Left lung (tissue), 10 donors: Measurements from ENCODE around the gene C15orf61. TPM values are rescaled to one million over a fixed set of nuclear protein-coding genes. Genes with fewer than 3 reads are reported as not detected.

ENCODE experiments used
- ATAC-seq: fragments of 200-7000 bp; cut with Tn5 transposase; one replicate; pipeline ENCODE4 v1.9.1; 2020; ENCODE audit warnings: moderate library complexity
- DNase-seq, 4 donors: peaks; one replicate each; pipeline ENCODE4 v3.0.0-alpha.2; 2013 to 2020
- H3K27ac ChIP-seq, 2 donors: fragments of 200-600 bp; sonication (generic) in 1 of 2; one replicate each; pipeline versions ENCODE4 v1.5.0 to v1.8.0; 2020 to 2021
- H3K27me3 ChIP-seq, 2 donors: fragments of 200-600 bp; sonication (generic) in 1 of 2; one replicate each; pipeline versions ENCODE4 v1.5.0 to v1.8.0; 2020 to 2021
- H3K36me3 ChIP-seq, 2 donors: fragments of 200-600 bp; sonication (generic) in 1 of 2; one replicate each; pipeline versions ENCODE4 v1.5.0 to v1.8.0; 2020 to 2021
- H3K4me1 ChIP-seq, 2 donors: fragments of 200-600 bp; one replicate each; pipeline ENCODE4 v1.8.0; 2021
- H3K4me3 ChIP-seq, 2 donors: fragments of 200-600 bp; sonication (generic) in 1 of 2; one replicate each; pipeline versions ENCODE4 v1.5.0 to v1.8.0; 2020 to 2021; ENCODE audit warnings: mild to moderate bottlenecking in 1 of 2
- H3K9me3 ChIP-seq, 2 donors: fragments of 200-600 bp; sonication (generic) in 1 of 2; one replicate each; pipeline versions ENCODE4 v1.5.0 to v1.8.0; 2020 to 2021
- intact Hi-C, 2 donors: fragments of 100-400 bp; cut with DNase I; formaldehyde crosslinking; loops; one replicate each; pipeline versions ENCODE4 v1.11.2 to v1.14.2; 2022
- polyA plus RNA-seq, 6 donors: library from polyadenylated mRNA; unstranded; fragments of 120-200 nt; gene quantifications; one replicate each; pipeline ENCODE4 v1.2.1, GENCODE V29; 2013; ENCODE audit not compliant: insufficient read length in 6 of 6
- total RNA-seq, 2 donors: library from RNA; stranded (reverse); fragmentation: NEBNext Ultra II Directional; extraction: Animal tissue kit (Norgen Biotek cat#: 25700); gene quantifications; one replicate each; pipeline ENCODE4 v1.2.1, GENCODE V29; 2021
- TF ChIP-seq, protein P1 (sequence below), 2 donors: fragments of 200-600 bp; sonication (generic) in 1 of 2; IDR thresholded peaks; one replicate each; pipeline versions ENCODE4 v1.5.0 to v1.8.0; 2021; ENCODE audit warnings: antibody characterized with exemption in 2 of 2
- donor health status: DM: no; HTN: yes; CAD: no.
- donor health status: DM: no; HTN: no; CAD: no.

C15orf61 gene
- total and polyA plus RNA-seq, 8 donors: 4.0 to 7.8 (median 6.4) TPM

DNA sequence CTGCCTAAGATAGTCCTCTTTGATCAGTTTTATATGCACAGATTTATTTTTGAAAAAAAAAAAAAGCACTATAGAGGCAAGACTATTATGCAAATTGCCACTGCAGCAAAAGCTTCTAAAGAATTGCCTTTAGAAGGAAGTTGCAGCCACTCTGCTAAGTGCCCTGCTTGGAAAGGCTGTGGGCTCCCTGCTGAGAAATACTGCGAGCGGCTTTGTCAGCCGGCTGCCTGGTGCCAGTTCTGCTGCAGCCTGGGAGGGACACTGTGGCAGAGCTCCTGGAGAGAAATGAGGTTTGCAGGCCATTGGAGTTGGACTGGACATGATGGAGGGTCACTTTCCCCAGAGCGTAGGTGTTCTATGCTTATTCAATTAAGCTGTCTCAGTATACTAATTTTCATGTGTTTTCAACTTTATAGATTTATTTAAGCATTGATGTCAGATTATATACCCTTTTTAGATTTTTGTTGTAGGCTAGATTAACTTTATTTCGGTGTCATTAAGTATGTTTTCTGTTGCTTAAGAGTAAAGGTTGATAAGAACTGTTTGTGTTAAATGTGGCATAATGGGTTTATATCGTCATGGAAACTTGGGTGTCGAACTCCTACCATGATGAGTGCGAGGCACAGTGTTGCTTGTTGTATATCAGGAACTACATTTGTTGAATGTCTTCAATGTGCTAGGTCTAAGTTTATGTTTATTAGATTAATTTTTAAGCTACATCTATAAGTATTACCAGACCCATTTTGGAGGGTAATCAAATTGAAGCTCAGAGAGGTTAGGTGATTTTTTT is 28.1 kb downstream of the C15orf61 start:
- DNase-seq (no peak), ATAC-seq (peak; percentile 81)
- no peaks in the 10 kb centered on the region for H3K27me3 ChIP-seq
- peaks cover 5 to 23% of the 10 kb centered on the region in 2 donors for H3K4me1 ChIP-seq
- peaks cover 0 to 26% of the 10 kb centered on the region in 2 donors for H3K36me3 ChIP-seq
- intact Hi-C loops: no loop called here
- peak overlapping the region in 1 of 2 donors; percentile 3 for H3K27ac ChIP-seq
- TF ChIP-seq, protein P1, sequence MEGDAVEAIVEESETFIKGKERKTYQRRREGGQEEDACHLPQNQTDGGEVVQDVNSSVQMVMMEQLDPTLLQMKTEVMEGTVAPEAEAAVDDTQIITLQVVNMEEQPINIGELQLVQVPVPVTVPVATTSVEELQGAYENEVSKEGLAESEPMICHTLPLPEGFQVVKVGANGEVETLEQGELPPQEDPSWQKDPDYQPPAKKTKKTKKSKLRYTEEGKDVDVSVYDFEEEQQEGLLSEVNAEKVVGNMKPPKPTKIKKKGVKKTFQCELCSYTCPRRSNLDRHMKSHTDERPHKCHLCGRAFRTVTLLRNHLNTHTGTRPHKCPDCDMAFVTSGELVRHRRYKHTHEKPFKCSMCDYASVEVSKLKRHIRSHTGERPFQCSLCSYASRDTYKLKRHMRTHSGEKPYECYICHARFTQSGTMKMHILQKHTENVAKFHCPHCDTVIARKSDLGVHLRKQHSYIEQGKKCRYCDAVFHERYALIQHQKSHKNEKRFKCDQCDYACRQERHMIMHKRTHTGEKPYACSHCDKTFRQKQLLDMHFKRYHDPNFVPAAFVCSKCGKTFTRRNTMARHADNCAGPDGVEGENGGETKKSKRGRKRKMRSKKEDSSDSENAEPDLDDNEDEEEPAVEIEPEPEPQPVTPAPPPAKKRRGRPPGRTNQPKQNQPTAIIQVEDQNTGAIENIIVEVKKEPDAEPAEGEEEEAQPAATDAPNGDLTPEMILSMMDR (IDR thresholded peaks at IDR 0.05): no peak
- H3K4me3 ChIP-seq: no peak overlapping the region
- no peaks in the 10 kb centered on the region for H3K9me3 ChIP-seq

DNA sequence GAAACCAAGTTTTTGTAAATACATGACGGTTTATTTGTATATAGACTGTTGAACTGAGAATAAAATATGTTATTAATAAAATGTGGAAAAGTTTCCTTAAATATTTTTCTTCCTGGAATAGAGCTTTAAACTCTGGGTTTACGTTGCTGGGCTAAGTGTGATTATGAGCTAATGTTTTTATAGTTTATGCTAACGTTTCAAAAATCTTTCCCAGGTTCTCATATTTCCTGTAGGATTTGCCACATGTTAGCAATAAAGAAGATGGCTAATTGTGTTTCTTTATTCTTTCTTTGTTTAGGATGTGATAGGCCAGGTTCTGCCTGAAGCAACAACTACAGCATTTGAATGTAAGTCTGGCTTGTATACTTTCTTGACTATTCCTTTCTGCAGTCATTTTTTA is 28.8 kb downstream of the C15orf61 start:
- intact Hi-C loops: no loop called here
- DNase-seq: no peak
- ATAC-seq: no peak

DNA sequence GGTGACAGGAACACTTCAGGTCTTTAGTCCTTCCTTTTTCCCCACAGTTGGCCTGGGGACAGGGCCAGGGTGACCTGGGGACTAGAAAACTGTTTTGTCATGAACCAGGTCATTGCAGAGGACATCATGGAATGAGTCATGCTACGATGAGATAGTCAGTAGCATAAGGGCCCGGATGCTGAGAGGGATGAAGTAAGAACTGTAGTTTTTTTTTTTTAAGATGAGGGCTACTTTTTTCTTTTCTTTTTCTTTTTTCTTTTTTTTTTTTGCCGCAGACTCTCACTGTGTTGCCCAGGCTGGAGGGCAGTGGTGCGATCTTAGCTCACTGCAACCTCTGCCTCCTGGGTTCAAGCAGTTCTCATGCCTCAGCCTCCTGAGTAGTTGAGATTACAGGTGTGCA is 29.6 kb downstream of the C15orf61 start:
- Histone ChIP-seq H3K9me3 (no peaks in the 10 kb centered on the region), H3K27me3 (no peaks in the 10 kb centered on the region), H3K27ac (no peak overlapping the region), H3K4me1 (peaks cover 5 to 16% of the 10 kb centered on the region in 2 donors), H3K36me3 (peaks cover 0 to 31% of the 10 kb centered on the region in 2 donors), H3K4me3 (no peak overlapping the region)
- TF ChIP-seq, protein P1 (IDR thresholded peaks at IDR 0.05): no peak
- ATAC-seq (no peak), DNase-seq (no peak)
- intact Hi-C loops: no loop called here

More for the DNA sequence above, 28.8 kb downstream of the C15orf61 start:
- Histone ChIP-seq H3K27me3 (no peaks in the 10 kb centered on the region), H3K4me1 (peaks cover 5 to 17% of the 10 kb centered on the region in 2 donors), H3K27ac (no peak overlapping the region), H3K4me3 (no peak overlapping the region), H3K9me3 (no peaks in the 10 kb centered on the region), H3K36me3 (peaks cover 0 to 26% of the 10 kb centered on the region in 2 donors)
- TF ChIP-seq, protein P1 (IDR thresholded peaks at IDR 0.05): no peak

DNA sequence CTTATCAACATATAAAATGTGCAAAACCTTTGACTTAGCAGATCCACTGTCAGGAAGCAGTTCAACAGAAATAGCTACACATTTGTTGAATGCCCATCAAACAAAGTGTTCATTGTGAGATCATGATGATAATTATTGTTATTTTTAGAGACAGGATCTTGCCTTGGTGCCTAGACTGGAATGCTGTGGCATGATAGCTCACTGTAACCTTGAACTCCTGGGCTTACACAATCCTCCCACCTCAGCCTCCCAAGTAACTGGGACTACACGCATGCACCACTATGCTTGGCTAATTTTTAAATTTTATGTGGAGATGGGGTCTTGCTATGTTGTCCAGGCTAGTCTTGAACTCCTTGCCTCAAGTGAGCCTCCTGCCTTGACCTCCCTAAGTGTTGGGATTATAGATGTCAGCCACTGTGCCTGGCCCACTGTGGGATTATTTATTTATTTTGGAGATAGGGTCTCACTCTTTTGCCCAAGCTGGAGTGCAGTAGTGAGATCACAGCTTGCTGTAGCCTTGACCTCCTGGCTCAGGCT is 30.3 kb downstream of the C15orf61 start:
- ATAC-seq (no peak), DNase-seq (no peak)
- no peak overlapping the region for H3K4me3 ChIP-seq
- TF ChIP-seq, protein P1 (IDR thresholded peaks at IDR 0.05): no peak
- peaks cover 5 to 16% of the 10 kb centered on the region in 2 donors for H3K4me1 ChIP-seq
- intact Hi-C loops: no loop called here
- H3K27ac ChIP-seq: no peak overlapping the region
- H3K36me3 ChIP-seq: peaks cover 0 to 29% of the 10 kb centered on the region in 2 donors
- H3K27me3 ChIP-seq: no peaks in the 10 kb centered on the region
- H3K9me3 ChIP-seq: no peaks in the 10 kb centered on the region

DNA sequence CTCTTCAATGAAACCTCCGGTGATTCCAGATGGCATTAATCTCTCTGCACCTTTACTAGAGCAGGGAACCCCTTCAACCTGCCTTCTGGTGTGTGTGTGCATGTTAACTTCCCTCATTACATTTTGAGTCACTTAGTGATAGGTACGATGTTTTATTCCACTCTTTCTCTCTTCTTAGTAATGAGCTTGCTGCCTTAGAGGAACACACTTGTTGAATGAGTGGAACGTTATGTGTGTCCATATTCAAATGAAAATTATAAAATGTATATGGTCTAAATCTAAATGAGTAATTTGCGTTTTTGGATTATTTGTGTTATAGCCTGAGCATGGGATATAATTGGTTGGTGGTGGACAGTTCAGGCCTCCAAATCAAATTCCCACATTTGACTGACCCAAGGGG is 33.6 kb downstream of the C15orf61 start:
- intact Hi-C loops: no loop called here
- Histone ChIP-seq H3K36me3 (peaks cover 0 to 30% of the 10 kb centered on the region in 2 donors), H3K4me3 (no peak overlapping the region), H3K27me3 (no peaks in the 10 kb centered on the region), H3K9me3 (no peaks in the 10 kb centered on the region), H3K27ac (no peak overlapping the region), H3K4me1 (no peaks in the 10 kb centered on the region)
- ATAC-seq (no peak), DNase-seq (no peak)
- TF ChIP-seq, protein P1 (IDR thresholded peaks at IDR 0.05): no peak
